ENCODE results near the gene TMEM100.

The TMEM100 gene

GRCh38 chr17:55709440-55709839 lies 13.2 kb downstream of the TMEM100 start:
- DNase-seq (ENCODE audit: insufficient read length, low spot score) (no peak), FAIRE-seq (no peak)

DNA sequence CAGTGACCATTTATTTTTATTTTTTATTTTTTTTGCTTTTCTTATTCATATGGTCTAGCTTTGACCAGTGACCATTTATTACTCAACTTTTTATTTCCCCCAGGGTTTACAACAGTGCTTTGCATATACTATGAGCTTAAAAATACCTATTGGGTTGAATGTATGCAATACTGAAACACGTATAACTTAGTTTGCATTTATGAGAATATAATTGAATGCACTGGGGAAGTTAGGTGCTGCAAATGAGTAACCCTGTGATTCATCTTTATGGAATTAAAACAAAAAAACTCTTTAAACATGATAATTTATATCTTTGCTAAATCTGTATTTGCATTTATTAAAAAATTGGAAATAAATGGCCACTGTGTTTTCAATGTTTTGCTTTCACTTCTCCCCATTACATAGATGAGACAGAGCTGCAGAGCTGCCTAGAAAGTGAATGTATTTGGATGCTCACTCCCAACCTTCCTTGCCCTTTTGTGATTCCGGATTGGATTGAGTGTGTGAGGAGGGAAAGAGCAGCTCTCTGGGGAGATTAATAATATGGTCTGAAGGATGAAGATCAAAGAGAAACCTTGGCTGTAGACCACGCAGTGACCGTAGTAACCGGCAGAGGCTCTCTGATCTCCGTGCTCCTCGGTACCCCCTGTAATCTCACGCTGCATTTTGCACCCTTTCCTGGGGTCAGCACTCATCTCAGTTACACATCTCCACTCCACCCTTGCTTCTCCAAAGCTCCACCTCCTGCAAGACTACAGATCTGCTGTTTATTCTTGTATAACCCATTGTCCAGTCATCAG lies 14.3 kb downstream of the TMEM100 start:
- TF ChIP-seq SPI1 (IDR thresholded peaks at IDR 0.05; ENCODE audit: low read depth, low read length) (no peak), POLR2A (IDR thresholded peaks at IDR 0.05; ENCODE audit: low read depth, low read length) (no peak), POLR2AphosphoS5 (IDR thresholded peaks at IDR 0.05; ENCODE audit: low read depth, low read length) (no peak), POU2F2 (IDR thresholded peaks at IDR 0.05; ENCODE audit: low read depth, low read length) (no peak), PAX5 (IDR thresholded peaks at IDR 0.05; ENCODE audit: insufficient read depth, low read length, severe bottlenecking) (no peak), TAF1 (IDR thresholded peaks at IDR 0.05; ENCODE audit: low read depth, low read length) (no peak)
- FAIRE-seq = no peak
- DNase-seq (ENCODE audit: insufficient read length, low spot score) = no peak

More at GRCh38 chr17:55709440-55709839, 13.2 kb downstream of the TMEM100 start:
- TF ChIP-seq POLR2AphosphoS5 (IDR thresholded peaks at IDR 0.05; ENCODE audit: low read depth, low read length) (no peak), POU2F2 (IDR thresholded peaks at IDR 0.05; ENCODE audit: low read depth, low read length) (no peak), TAF1 (IDR thresholded peaks at IDR 0.05; ENCODE audit: low read depth, low read length) (no peak), PAX5 (IDR thresholded peaks at IDR 0.05; ENCODE audit: insufficient read depth, low read length, severe bottlenecking) (no peak), SPI1 (IDR thresholded peaks at IDR 0.05; ENCODE audit: low read depth, low read length) (no peak), POLR2A (IDR thresholded peaks at IDR 0.05; ENCODE audit: low read depth, low read length) (no peak)

DNA sequence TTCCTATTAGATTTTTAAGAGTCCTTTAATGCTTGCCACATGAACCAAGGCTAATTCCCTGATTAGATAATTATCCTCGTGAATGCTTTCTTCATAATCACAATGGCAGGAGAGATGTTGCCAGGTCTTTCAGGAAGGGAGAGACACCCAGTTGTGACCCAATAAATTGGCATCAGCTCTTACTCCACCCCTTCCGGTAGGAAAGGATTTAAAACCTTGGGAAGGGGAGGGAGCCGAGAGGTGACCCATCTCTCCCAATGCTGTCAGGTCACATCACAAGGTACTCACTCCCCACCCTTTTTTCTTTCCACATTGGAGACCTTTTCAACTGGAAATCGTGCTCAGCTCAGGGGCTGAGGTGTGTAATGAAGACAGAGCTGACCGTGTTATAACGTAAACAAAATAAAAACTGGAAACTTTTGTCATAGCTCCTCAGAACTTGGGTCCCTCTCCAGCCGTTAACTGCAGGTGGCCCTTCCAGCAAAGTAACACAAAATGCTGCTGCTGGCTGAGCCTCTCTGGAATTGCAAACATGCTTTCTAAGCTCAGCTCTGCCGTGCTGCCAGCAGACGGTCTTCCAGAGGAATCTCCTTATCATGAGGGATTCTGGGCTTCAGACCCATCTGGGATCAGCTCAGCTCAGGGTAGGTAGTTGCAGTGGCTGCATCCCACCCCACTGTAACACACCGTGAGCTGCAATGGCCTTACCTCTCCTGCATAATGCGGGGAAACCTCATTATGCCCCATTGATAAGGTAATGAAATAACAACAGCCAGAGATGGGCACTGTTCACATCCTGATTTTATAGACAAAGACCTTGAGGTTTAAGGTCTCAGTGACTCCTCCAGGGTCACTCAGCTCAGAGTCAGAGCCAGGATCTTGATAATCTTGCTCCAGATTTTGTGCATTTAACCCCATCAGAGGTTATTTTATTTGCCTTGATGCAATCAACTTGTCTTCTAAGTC lies 15.6 kb downstream of the TMEM100 start:
- TF ChIP-seq PAX5 (IDR thresholded peaks at IDR 0.05; ENCODE audit: insufficient read depth, low read length, severe bottlenecking) = no peak
- no peak for TF ChIP-seq POLR2AphosphoS5 (IDR thresholded peaks at IDR 0.05; ENCODE audit: low read depth, low read length)
- TF ChIP-seq SPI1 (IDR thresholded peaks at IDR 0.05; ENCODE audit: low read depth, low read length) = no peak
- TF ChIP-seq POLR2A (IDR thresholded peaks at IDR 0.05; ENCODE audit: low read depth, low read length) = no peak
- TF ChIP-seq TAF1 (IDR thresholded peaks at IDR 0.05; ENCODE audit: low read depth, low read length) = no peak
- DNase-seq (ENCODE audit: insufficient read length, low spot score) = no peak
- FAIRE-seq = no peak

DNA sequence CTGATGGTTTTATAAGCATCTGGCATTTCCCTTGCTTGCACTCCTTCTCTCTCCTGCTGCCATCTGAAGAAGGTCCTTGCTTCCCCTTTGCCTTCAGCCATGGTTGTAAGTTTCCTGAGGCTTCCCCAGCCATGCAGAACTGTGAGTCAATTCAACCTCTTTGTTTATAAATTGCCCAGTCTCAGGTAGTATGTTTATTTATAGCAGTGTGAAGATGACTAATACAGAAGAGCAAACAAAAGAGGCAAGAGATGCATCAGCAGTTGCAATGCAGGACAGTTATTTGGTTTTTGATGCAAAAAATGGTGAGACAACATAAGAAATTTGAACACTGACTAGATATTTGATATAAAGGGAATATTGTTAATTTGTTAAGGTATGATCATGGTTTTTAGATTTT lies 16.8 kb downstream of the TMEM100 start:
- DNase-seq (ENCODE audit: insufficient read length, low spot score) (no peak), FAIRE-seq (no peak)
- TF ChIP-seq POU2F2 (IDR thresholded peaks at IDR 0.05; ENCODE audit: low read depth, low read length) (no peak), PAX5 (IDR thresholded peaks at IDR 0.05; ENCODE audit: insufficient read depth, low read length, severe bottlenecking) (no peak), POLR2AphosphoS5 (IDR thresholded peaks at IDR 0.05; ENCODE audit: low read depth, low read length) (no peak), TAF1 (IDR thresholded peaks at IDR 0.05; ENCODE audit: low read depth, low read length) (no peak), POLR2A (IDR thresholded peaks at IDR 0.05; ENCODE audit: low read depth, low read length) (no peak)

DNA sequence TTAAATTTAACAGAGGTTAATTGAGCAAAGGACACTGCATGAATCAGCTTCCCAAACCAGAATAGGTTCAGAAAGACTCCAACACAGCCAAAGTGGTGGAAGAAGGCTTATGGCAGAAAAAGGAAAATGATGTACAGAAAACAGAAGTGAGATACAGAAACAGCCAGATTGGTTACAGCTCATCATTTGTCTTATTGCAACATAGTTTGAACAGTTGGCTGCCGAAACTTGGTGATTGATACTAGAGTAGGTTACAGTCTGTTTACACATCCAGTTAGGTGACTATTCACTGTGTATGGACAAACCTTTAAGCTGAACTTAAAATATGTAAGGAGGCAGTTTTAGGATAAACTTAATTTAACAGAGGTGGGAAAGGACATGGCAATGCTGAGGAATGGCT lies 18.3 kb downstream of the TMEM100 start:
- DNase-seq (ENCODE audit: insufficient read length, low spot score) (no peak), FAIRE-seq (no peak)
- TF ChIP-seq POLR2A (IDR thresholded peaks at IDR 0.05; ENCODE audit: low read depth, low read length) (no peak), POLR2AphosphoS5 (IDR thresholded peaks at IDR 0.05; ENCODE audit: low read depth, low read length) (no peak), SPI1 (IDR thresholded peaks at IDR 0.05; ENCODE audit: low read depth, low read length) (no peak), POU2F2 (IDR thresholded peaks at IDR 0.05; ENCODE audit: low read depth, low read length) (no peak), PAX5 (IDR thresholded peaks at IDR 0.05; ENCODE audit: insufficient read depth, low read length, severe bottlenecking) (no peak), TAF1 (IDR thresholded peaks at IDR 0.05; ENCODE audit: low read depth, low read length) (no peak)

- TF ChIP-seq SPI1 (IDR thresholded peaks at IDR 0.05; ENCODE audit: low read depth, low read length) = no peak
- no peak for TF ChIP-seq TAF1 (IDR thresholded peaks at IDR 0.05; ENCODE audit: low read depth, low read length)
- TF ChIP-seq POLR2A (IDR thresholded peaks at IDR 0.05; ENCODE audit: low read depth, low read length) = no peak
- TF ChIP-seq POU2F2 (IDR thresholded peaks at IDR 0.05; ENCODE audit: low read depth, low read length) = no peak
- TF ChIP-seq POLR2AphosphoS5 (IDR thresholded peaks at IDR 0.05; ENCODE audit: low read depth, low read length) = no peak
- TF ChIP-seq PAX5 (IDR thresholded peaks at IDR 0.05; ENCODE audit: insufficient read depth, low read length, severe bottlenecking) = no peak
- DNase-seq (ENCODE audit: insufficient read length, low spot score) = no peak
- no peak for FAIRE-seq
Measured at GRCh38 chr17:55702150-55702549, 20.5 kb downstream of the TMEM100 start.

DNA sequence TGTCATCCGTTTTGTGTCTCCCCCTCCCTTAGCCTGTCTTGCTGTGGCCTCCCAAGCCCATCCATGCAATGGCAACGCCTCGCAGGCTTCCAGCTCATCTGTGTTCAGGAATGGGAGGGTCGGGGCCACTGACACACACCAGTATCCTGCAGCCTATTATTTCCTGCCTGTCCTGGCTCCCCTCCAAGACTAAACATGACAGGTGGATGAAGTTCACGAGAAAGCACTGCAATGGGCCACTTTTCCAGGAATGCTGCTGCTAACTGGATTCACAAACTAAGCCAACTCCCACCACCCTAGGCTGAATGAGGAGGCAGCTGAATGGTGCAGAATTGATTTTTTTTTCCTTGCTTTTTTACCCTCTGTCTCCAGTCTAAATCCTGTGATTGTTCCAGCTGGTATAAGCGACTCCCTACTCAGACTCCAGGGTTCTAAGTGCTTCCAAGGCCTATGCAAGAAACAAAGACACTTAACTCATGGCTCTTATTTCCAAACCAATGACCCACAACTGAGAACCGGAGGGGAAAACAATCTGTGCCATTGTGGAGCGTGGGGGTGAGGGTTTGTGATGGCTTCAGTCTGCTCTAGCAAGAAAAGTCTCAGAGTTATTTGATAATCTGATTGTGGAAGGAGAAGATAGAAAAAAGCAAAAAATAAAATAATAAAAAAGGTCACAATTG lies 23.3 kb downstream of the TMEM100 start:
- FAIRE-seq (no peak), DNase-seq (ENCODE audit: insufficient read length, low spot score) (no peak)
- no peak for TF ChIP-seq PAX5 (IDR thresholded peaks at IDR 0.05; ENCODE audit: insufficient read depth, low read length, severe bottlenecking)
- no peak for TF ChIP-seq POLR2A (IDR thresholded peaks at IDR 0.05; ENCODE audit: low read depth, low read length)
- TF ChIP-seq TAF1 (IDR thresholded peaks at IDR 0.05; ENCODE audit: low read depth, low read length) = no peak
- no peak for TF ChIP-seq SPI1 (IDR thresholded peaks at IDR 0.05; ENCODE audit: low read depth, low read length)
- TF ChIP-seq POU2F2 (IDR thresholded peaks at IDR 0.05; ENCODE audit: low read depth, low read length) = no peak
- no peak for TF ChIP-seq POLR2AphosphoS5 (IDR thresholded peaks at IDR 0.05; ENCODE audit: low read depth, low read length)

DNA sequence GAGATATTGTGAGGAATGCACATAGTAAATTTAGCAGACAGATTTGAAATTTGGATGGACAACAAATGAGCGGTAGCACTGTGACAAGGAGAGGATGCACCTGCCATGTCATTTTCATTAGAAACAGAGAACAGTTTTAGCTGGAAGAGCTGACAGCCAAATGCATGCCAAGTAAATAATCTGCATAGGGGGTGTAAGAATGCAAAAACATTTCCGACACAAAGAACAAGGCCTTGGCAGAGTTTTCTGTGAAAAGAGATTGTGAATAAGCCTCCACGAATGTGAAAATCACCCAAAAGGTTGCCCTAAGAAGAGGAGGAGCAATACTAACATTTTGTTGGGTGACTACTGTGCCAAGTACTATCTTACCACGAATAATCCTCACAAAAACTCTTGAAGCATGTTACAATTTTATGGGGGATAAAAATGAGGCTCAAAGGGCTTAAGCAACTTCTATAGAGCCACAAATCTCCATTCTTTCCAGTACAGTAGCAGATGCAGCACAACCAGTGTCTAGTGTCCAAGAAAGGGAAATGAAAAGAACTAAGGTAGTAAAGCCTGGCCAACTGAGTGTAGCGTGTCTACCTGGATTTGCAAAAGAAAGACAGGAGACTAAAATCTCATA lies 28.3 kb downstream of the TMEM100 start:
- FAIRE-seq (no peak), DNase-seq (ENCODE audit: insufficient read length, low spot score) (no peak)
- no peak for TF ChIP-seq TAF1 (IDR thresholded peaks at IDR 0.05; ENCODE audit: low read depth, low read length)
- TF ChIP-seq SPI1 (IDR thresholded peaks at IDR 0.05; ENCODE audit: low read depth, low read length) = no peak
- no peak for TF ChIP-seq POU2F2 (IDR thresholded peaks at IDR 0.05; ENCODE audit: low read depth, low read length)
- no peak for TF ChIP-seq POLR2A (IDR thresholded peaks at IDR 0.05; ENCODE audit: low read depth, low read length)
- TF ChIP-seq PAX5 (IDR thresholded peaks at IDR 0.05; ENCODE audit: insufficient read depth, low read length, severe bottlenecking) = no peak
- TF ChIP-seq POLR2AphosphoS5 (IDR thresholded peaks at IDR 0.05; ENCODE audit: low read depth, low read length) = no peak
